ENCODE measurements around the gene GUCD1.
"Not testable (repeated sequence)": the region's sequence is repeated elsewhere in the genome, so short reads cannot be mapped to it uniquely, and the experiment has no call there.

Gene GUCD1

GRCh38 chr22:24554313-24555164, at the start of gene GUCD1:
Gene GUCD1 (minus strand): TSS chr22:24555138. CDS start chr22:24554991, 147 bp downstream.
- no peak for DNase-seq

- DNase-seq = peak; percentile 24
Measured at GRCh38 chr22:24603770-24604629, 49.1 kb upstream of the GUCD1 start.

- DNase-seq = peak; percentile 14
Measured at GRCh38 chr22:24602847-24603769, 48.2 kb upstream of the GUCD1 start, which contains the start of gene GGT1. Gene GGT1 (plus strand): TSS chr22:24603193. CDS start chr22:24611082, 7,889 bp downstream.

- not testable (repeated sequence) for DNase-seq
Measured at GRCh38 chr22:24602105-24602749, 47.3 kb upstream of the GUCD1 start.

GRCh38 chr22:24601217-24602104, 46.5 kb upstream of the GUCD1 start:
- no peak for DNase-seq

- not testable (repeated sequence) for DNase-seq
Measured at GRCh38 chr22:24599958-24600715, 45.2 kb upstream of the GUCD1 start.

GRCh38 chr22:24599514-24599913, 44.6 kb upstream of the GUCD1 start:
- DNase-seq = no peak

- not testable (repeated sequence) for DNase-seq
Measured at GRCh38 chr22:24597076-24597475, 42.1 kb upstream of the GUCD1 start.

- DNase-seq = no peak
Measured at GRCh38 chr22:24595863-24596262, 40.9 kb upstream of the GUCD1 start.

GRCh38 chr22:24595228-24595627, 40.3 kb upstream of the GUCD1 start:
- DNase-seq = no peak

GRCh38 chr22:24594569-24595120, 39.7 kb upstream of the GUCD1 start:
- no peak for DNase-seq

GRCh38 chr22:24593836-24594568, 39.1 kb upstream of the GUCD1 start:
- DNase-seq = no peak

- DNase-seq = not testable (repeated sequence)
Measured at GRCh38 chr22:24593559-24593835, 38.6 kb upstream of the GUCD1 start.

GRCh38 chr22:24592851-24593558, 38.1 kb upstream of the GUCD1 start, which contains the start of gene LRRC75B:
Gene LRRC75B (minus strand): TSS chr22:24593073. CDS start chr22:24593039, 34 bp downstream.
- no peak for DNase-seq

GRCh38 chr22:24592058-24592850, 37.3 kb upstream of the GUCD1 start:
- no peak for DNase-seq

GRCh38 chr22:24591286-24591830, 36.4 kb upstream of the GUCD1 start:
- DNase-seq = no peak

GRCh38 chr22:24590596-24591173, 35.7 kb upstream of the GUCD1 start:
- no peak for DNase-seq
